AG04450 (cell line): ENCODE data around the gene SLC22A1. TPM values are rescaled to one million over a fixed set of nuclear protein-coding genes. Genes with fewer than 3 reads are reported as not detected.

Experiments used
- CTCF ChIA-PET: fragments of 300-600, 350-600 bp; formaldehyde crosslinking; extraction: SDS; loops from one replicate; lab custom pipeline; 2022; ENCODE audit warnings: antibody characterized with exemption, inconsistent platforms; lab: Charles Lee
- POLR2A ChIA-PET: fragments of 350-600 bp; formaldehyde crosslinking; extraction: SDS; loops from one replicate; lab custom pipeline; 2021; ENCODE audit warnings: antibody characterized with exemption, inconsistent platforms; lab: Yijun Ruan, JAX
- DNase-seq: peaks from one replicate; pipeline ENCODE4 v3.0.0-alpha.2; 2011; ENCODE audit warnings: low read depth, low spot score
- H3K27ac ChIP-seq: one replicate; pipeline ENCODE4 v1.5.1; 2012; ENCODE audit warnings: low read depth, low read length, control low read depth
- H3K27me3 ChIP-seq: one replicate; pipeline ENCODE4 v1.6.0; 2012; ENCODE audit warnings: low read length; ENCODE audit not compliant: control insufficient read depth, insufficient read depth
- H3K4me3 ChIP-seq: 2 replicates; pipeline ENCODE4 v1.5.1; 2011; ENCODE audit warnings: mild to moderate bottlenecking, low read depth, low read length, control low read depth
- H3K9me3 ChIP-seq: 2 replicates; pipeline ENCODE4 v1.5.1; 2012; ENCODE audit warnings: low read length; ENCODE audit not compliant: control insufficient read depth, insufficient read depth
- polyA plus RNA-seq: library from polyadenylated mRNA; depleted of rRNA; stranded (reverse); fragments of >200 nt; gene quantifications from 2 replicates; pipeline ENCODE4 v1.2.3, GENCODE V29; 2011
- TF ChIP-seq, protein P1 (sequence below): IDR thresholded peaks from 2 replicates; pipeline ENCODE4 v1.5.1; 2011; ENCODE audit warnings: low read depth, low read length, control low read depth, inconsistent platforms

Gene SLC22A1
- polyA plus RNA-seq, 1 experiment: 0.36 TPM

DNA sequence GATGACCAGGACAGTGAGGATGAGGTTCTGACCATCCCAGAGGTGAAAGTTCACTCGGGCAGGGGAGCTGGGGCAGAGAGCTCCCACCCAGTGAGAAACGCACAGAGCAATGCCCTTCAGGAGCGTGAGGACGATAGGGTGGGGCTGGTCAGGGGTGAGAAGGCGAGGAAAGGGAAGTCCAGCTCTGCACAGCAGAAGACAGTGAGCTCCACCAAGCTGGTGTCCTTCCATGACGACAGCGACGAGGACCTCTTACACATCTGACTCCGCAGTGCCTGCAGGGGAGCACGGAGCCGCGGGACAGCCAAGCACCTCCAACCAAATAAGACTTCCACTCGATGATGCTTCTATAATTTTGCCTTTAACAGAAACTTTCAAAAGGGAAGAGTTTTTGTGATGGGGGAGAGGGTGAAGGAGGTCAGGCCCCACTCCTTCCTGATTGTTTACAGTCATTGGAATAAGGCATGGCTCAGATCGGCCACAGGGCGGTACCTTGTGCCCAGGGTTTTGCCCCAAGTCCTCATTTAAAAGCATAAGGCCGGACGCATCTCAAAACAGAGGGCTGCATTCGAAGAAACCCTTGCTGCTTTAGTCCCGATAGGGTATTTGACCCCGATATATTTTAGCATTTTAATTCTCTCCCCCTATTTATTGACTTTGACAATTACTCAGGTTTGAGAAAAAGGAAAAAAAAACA, 16.6 kb upstream of the SLC22A1 start:
- TF ChIP-seq, protein P1, sequence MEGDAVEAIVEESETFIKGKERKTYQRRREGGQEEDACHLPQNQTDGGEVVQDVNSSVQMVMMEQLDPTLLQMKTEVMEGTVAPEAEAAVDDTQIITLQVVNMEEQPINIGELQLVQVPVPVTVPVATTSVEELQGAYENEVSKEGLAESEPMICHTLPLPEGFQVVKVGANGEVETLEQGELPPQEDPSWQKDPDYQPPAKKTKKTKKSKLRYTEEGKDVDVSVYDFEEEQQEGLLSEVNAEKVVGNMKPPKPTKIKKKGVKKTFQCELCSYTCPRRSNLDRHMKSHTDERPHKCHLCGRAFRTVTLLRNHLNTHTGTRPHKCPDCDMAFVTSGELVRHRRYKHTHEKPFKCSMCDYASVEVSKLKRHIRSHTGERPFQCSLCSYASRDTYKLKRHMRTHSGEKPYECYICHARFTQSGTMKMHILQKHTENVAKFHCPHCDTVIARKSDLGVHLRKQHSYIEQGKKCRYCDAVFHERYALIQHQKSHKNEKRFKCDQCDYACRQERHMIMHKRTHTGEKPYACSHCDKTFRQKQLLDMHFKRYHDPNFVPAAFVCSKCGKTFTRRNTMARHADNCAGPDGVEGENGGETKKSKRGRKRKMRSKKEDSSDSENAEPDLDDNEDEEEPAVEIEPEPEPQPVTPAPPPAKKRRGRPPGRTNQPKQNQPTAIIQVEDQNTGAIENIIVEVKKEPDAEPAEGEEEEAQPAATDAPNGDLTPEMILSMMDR: no peak
- ChIA-PET CTCF (interaction anchor here (0.6 to 1.3 kb wide), 3 partner anchors 33 to 351 kb away, joined by 3 to 4 read pairs (median 4); no protein-coding TSS in a partner anchor), POLR2A (no interaction called here)
- DNase-seq: no peak
- Histone ChIP-seq H3K27me3 (no peaks in the 10 kb centered on the region), H3K4me3 (no peak overlapping the region), H3K9me3 (no peaks in the 10 kb centered on the region; the same call in 1 of the 2 replicates), H3K27ac (no peak overlapping the region)

- DNase-seq: no peak
- no peak overlapping the region for H3K27ac ChIP-seq
- ChIA-PET CTCF (interaction anchor here (1.0 kb wide), 1 partner anchor 33 kb away, joined by 4 read pairs; no protein-coding TSS in a partner anchor), POLR2A (no interaction called here)
- TF ChIP-seq, protein P1: no peak
- no peaks in the 10 kb centered on the region for H3K27me3 ChIP-seq
- no peak overlapping the region for H3K4me3 ChIP-seq
- no peaks in the 10 kb centered on the region; the same call in 1 of the 2 replicates for H3K9me3 ChIP-seq
Observed at GRCh38 chr6:160106010-160106409, 15.6 kb upstream of the SLC22A1 start.

DNA sequence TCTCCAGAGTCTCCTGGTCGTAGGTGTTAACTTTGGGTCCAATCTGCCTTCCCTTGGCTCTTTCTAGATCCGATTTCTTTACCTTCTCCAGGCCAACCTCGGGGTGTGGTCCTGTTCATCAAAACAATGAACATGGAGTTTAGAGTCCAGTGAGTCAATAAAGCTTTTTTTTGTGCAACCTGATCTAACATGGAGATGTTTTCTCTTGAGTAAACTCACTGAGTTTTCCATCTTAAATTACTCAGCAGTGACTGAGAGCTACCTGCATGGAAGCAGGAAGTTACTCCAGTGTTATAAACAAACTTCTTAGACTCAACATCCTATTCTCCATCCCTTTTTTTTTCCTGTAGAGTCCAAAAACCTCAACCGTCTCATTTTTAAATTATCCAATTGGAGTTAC, 14.9 kb upstream of the SLC22A1 start:
- Histone ChIP-seq H3K9me3 (no peaks in the 10 kb centered on the region; the same call in 1 of the 2 replicates), H3K4me3 (no peak overlapping the region), H3K27me3 (no peaks in the 10 kb centered on the region), H3K27ac (no peak overlapping the region)
- POLR2A ChIA-PET: no interaction called here
- TF ChIP-seq, protein P1: no peak
- DNase-seq: no peak
- CTCF ChIA-PET: interaction anchor here (1.0 kb wide), 1 partner anchor 32 kb away, joined by 4 read pairs; no protein-coding TSS in a partner anchor

GRCh38 chr6:160108077-160108476, 13.5 kb upstream of the SLC22A1 start:
- POLR2A ChIA-PET: no interaction called here
- Histone ChIP-seq H3K4me3 (no peak overlapping the region), H3K9me3 (no peaks in the 10 kb centered on the region; the same call in 1 of the 2 replicates), H3K27me3 (no peaks in the 10 kb centered on the region), H3K27ac (no peak overlapping the region)
- TF ChIP-seq, protein P1: no peak
- DNase-seq: no peak
- CTCF ChIA-PET: no interaction called here

DNA sequence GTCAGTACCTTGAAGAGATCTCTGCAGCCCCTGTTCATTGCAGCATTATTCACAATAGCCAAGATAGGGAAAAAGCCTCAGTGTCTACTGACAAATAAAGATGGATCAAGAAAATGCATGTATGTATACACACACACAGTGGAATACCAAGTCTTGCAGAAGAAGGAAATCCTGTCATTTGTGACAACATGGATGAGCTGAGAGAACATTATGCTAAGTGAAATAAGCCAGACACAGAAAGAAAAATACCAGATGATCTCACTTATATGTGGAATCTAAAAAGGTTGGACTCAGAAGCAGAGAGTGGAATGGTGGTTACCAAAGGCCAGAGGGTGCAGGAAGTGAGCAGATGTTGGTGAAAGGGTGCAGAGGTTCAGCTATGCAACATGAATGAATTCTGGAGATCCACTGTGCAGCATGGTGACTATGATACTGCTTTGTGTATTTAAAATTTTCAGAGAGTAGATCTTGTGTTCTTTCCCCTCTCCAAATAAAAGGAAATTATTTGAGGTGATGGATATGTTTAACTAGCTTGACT, 11.0 kb upstream of the SLC22A1 start:
- ChIA-PET POLR2A (no interaction called here), CTCF (interaction anchor here (0.6 to 1.9 kb wide), 3 partner anchors 22 to 47 kb away, joined by 4 to 8 read pairs (median 8); no protein-coding TSS in a partner anchor)
- no peaks in the 10 kb centered on the region for H3K27me3 ChIP-seq
- H3K27ac ChIP-seq: no peak overlapping the region
- no peaks in the 10 kb centered on the region; the same call in 1 of the 2 replicates for H3K9me3 ChIP-seq
- no peak for DNase-seq
- no peak overlapping the region for H3K4me3 ChIP-seq
- TF ChIP-seq, protein P1: no peak
